Measurements from ENCODE around the gene FUZ.

- no peak for TF ChIP-seq CTCF (conservative IDR thresholded peaks at IDR 0.05; ENCODE audit: low read depth, low read length)
- no peak for TF ChIP-seq EZH2 (IDR thresholded peaks at IDR 0.05; ENCODE audit: low read length, unreplicated experiment)
- no peak for TF ChIP-seq EZH2phosphoT487 (IDR thresholded peaks at IDR 0.05; ENCODE audit: borderline replicate concordance, low read length)
Measured at GRCh38 chr19:49801966-49802661, 11.0 kb downstream of the FUZ start.

Measured in PC-3 (cell line).